HG03460 (cell line): Measurements from ENCODE around the gene BLACAT1.
"Not testable (repeated sequence)": the region's sequence is repeated elsewhere in the genome, so short reads cannot be mapped to it uniquely, and the experiment has no call there.

Source experiments
- ATAC-seq: cut with Tn5 transposase; IDR thresholded peaks from one replicate; pipeline ENCODE4 v1.9.1; 2021; ENCODE audit not compliant: unreplicated experiment

The BLACAT1 gene

GRCh38 chr1:205484985-205485967 is 29.4 kb upstream of the BLACAT1 start:
- ATAC-seq: peak; percentile 58

- ATAC-seq: no peak
Measured at GRCh38 chr1:205483372-205483771, 27.5 kb upstream of the BLACAT1 start.

GRCh38 chr1:205482587-205482986 is 26.7 kb upstream of the BLACAT1 start:
- ATAC-seq: not testable (repeated sequence)

- ATAC-seq: no peak
Measured at GRCh38 chr1:205481629-205482151, 25.8 kb upstream of the BLACAT1 start.

GRCh38 chr1:205481218-205481617 is 25.4 kb upstream of the BLACAT1 start:
- ATAC-seq: no peak

- ATAC-seq: no peak
Measured at GRCh38 chr1:205480349-205480985, 24.6 kb upstream of the BLACAT1 start.

GRCh38 chr1:205478985-205479384 is 23.1 kb upstream of the BLACAT1 start:
- not testable (repeated sequence) for ATAC-seq

GRCh38 chr1:205477759-205478247 is 22.0 kb upstream of the BLACAT1 start:
- ATAC-seq: no peak

GRCh38 chr1:205477121-205477758 is 21.4 kb upstream of the BLACAT1 start:
- ATAC-seq: no peak

- no peak for ATAC-seq
Measured at GRCh38 chr1:205476648-205477047, 20.8 kb upstream of the BLACAT1 start.

GRCh38 chr1:205475855-205476254 is 20.0 kb upstream of the BLACAT1 start:
- no peak for ATAC-seq

GRCh38 chr1:205474571-205474970 is 18.7 kb upstream of the BLACAT1 start:
- no peak for ATAC-seq

- ATAC-seq: no peak
Measured at GRCh38 chr1:205473966-205474365, 18.1 kb upstream of the BLACAT1 start.

- no peak for ATAC-seq
Measured at GRCh38 chr1:205473475-205473874, 17.6 kb upstream of the BLACAT1 start.

GRCh38 chr1:205472737-205473441 is 17.0 kb upstream of the BLACAT1 start:
- no peak for ATAC-seq

- ATAC-seq: no peak
Measured at GRCh38 chr1:205470131-205470530, 14.3 kb upstream of the BLACAT1 start.

- ATAC-seq: no peak
Measured at GRCh38 chr1:205466595-205467220, 10.9 kb upstream of the BLACAT1 start.

GRCh38 chr1:205465392-205465791 is 9.5 kb upstream of the BLACAT1 start:
- ATAC-seq: no peak

- ATAC-seq: no peak
Measured at GRCh38 chr1:205458777-205459566, 3.1 kb upstream of the BLACAT1 start.
